Psoas muscle (tissue), 8 donors: Measurements from ENCODE around the gene RRM1. TPM values are rescaled to one million over a fixed set of nuclear protein-coding genes. Genes with fewer than 3 reads are reported as not detected.
"Not testable (repeated sequence)": the region's sequence is repeated elsewhere in the genome, so short reads cannot be mapped to it uniquely, and the experiment has no call there.

Source experiments
- ATAC-seq, 4 donors: fragments of 200-7000 bp; cut with Tn5 transposase; one replicate each; pipeline ENCODE4 v1.9.1; 2020; ENCODE audit warnings: moderate library complexity in 3 of 4, mild to moderate bottlenecking in 2 of 4
- DNase-seq, 2 donors: peaks; one replicate each; pipeline ENCODE4 v3.0.0-alpha.2; 2020
- H3K27ac ChIP-seq: fragments of 200-600 bp; one replicate; pipeline ENCODE4 v1.8.0; 2022
- H3K27me3 ChIP-seq, 3 donors: fragments of 200-600 bp in 1 of 3; one replicate each; pipeline versions ENCODE4 v1.6.1 to v1.8.0; 2013 to 2022; ENCODE audit warnings: low read length in 2 of 3, mild to moderate bottlenecking in 2 of 3, moderate library complexity in 1 of 3; ENCODE audit not compliant: insufficient read depth in 3 of 3
- H3K36me3 ChIP-seq, 2 donors: fragments of 200-600 bp in 1 of 2; one replicate each; pipeline versions ENCODE4 v1.6.1 to v1.8.0; 2013 to 2022; ENCODE audit warnings: low read depth in 1 of 2, mild to moderate bottlenecking in 1 of 2, moderate library complexity in 1 of 2; ENCODE audit not compliant: insufficient read depth in 1 of 2
- H3K4me1 ChIP-seq: fragments of 200-600 bp; one replicate; pipeline ENCODE4 v1.8.0; 2022
- H3K4me3 ChIP-seq: fragments of 200-600 bp; one replicate; pipeline ENCODE4 v1.8.0; 2022; ENCODE audit warnings: mild to moderate bottlenecking
- H3K9me3 ChIP-seq: fragments of 200-600 bp; one replicate; pipeline ENCODE4 v1.8.0; 2022
- WGBS, 3 donors: extraction: QIAGEN DNeasy Blood & Tissue Kit; methylation state at CpG; one replicate each; pipeline versions ENCODE4 v1.1.6 to v1.1.7; 2013; 5-methylcytosine and 5-hydroxymethylcytosine counted together
- intact Hi-C, 2 donors: fragments of 100-400 bp; cut with DNase I; formaldehyde crosslinking; loops; one replicate each; pipeline versions ENCODE4 v1.11.0 to v1.14.2; 2022
- polyA plus RNA-seq, 3 donors: library from polyadenylated mRNA; stranded (reverse); fragments of 200-250 nt; gene quantifications; one replicate each; pipeline ENCODE4 v1.2.3, GENCODE V29; 2013
- total RNA-seq, 4 donors: library from RNA; stranded (reverse); fragmentation: NEBNext Ultra II Directional in 2 of 4; extraction: Animal tissue kit (Norgen Biotek cat#: 25700) in 2 of 4; gene quantifications; one replicate each; pipeline versions ENCODE4 v1.2.1 to v1.2.4, GENCODE V29; 2021 to 2023
- TF ChIP-seq, protein P1 (sequence below): fragments of 200-600 bp; IDR thresholded peaks from one replicate; pipeline ENCODE4 v1.8.0; 2022; ENCODE audit warnings: antibody characterized with exemption
- donor health status: healthy with polysubstance abuse.
- donor health status: DM: no; HTN: no; CAD: no; lungs with moderate emphysema.
- donor health status: Bipolar disorder and iron deficiency.
- donor health status: healthy.
- donor health status: DM: yes; HTN: yes; CAD: no.
- donor health status: DM: no; HTN: no; CAD: no.
- donor health status: DM: no; HTN: no; CAD: no.
- donor health status: DM: yes; HTN: yes; CAD: no.

The RRM1 gene
- total and polyA plus RNA-seq, 7 donors: 11.3 to 45.8 (median 31.0) TPM

DNA sequence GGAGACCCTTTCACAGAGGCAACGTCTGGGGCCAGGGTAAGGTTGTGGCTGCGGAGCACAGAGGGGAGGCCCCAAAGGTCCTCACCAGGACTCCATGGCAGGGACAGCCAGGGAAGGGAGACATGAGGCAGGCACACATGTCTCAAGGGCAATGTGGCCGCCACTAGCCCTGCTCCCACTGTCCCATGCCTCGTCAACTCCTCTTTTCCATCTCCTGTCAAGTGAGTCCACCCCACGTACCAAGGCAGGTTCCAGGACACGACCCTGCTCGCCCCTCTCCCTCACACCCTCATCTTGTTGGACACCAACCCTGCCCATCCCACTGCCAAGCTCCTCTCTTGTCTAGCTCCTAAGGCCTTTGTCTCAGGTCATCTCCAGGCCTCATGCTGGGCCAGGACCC lies 73.2 kb downstream of the RRM1 start:
- TF ChIP-seq, protein P1, sequence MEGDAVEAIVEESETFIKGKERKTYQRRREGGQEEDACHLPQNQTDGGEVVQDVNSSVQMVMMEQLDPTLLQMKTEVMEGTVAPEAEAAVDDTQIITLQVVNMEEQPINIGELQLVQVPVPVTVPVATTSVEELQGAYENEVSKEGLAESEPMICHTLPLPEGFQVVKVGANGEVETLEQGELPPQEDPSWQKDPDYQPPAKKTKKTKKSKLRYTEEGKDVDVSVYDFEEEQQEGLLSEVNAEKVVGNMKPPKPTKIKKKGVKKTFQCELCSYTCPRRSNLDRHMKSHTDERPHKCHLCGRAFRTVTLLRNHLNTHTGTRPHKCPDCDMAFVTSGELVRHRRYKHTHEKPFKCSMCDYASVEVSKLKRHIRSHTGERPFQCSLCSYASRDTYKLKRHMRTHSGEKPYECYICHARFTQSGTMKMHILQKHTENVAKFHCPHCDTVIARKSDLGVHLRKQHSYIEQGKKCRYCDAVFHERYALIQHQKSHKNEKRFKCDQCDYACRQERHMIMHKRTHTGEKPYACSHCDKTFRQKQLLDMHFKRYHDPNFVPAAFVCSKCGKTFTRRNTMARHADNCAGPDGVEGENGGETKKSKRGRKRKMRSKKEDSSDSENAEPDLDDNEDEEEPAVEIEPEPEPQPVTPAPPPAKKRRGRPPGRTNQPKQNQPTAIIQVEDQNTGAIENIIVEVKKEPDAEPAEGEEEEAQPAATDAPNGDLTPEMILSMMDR: no peak
- DNase-seq (no peak), ATAC-seq (no peak)
- Histone ChIP-seq H3K36me3 (no peaks in the 10 kb centered on the region), H3K27me3 (no peaks in the 10 kb centered on the region), H3K9me3 (no peaks in the 10 kb centered on the region), H3K27ac (no peak overlapping the region), H3K4me3 (no peak overlapping the region), H3K4me1 (no peaks in the 10 kb centered on the region)
- intact Hi-C loops: no loop called here
- WGBS, 3 donors: 72 to 84% (median 80%) methylated on average over 6 to 7 of the region's 7 CpGs

DNA sequence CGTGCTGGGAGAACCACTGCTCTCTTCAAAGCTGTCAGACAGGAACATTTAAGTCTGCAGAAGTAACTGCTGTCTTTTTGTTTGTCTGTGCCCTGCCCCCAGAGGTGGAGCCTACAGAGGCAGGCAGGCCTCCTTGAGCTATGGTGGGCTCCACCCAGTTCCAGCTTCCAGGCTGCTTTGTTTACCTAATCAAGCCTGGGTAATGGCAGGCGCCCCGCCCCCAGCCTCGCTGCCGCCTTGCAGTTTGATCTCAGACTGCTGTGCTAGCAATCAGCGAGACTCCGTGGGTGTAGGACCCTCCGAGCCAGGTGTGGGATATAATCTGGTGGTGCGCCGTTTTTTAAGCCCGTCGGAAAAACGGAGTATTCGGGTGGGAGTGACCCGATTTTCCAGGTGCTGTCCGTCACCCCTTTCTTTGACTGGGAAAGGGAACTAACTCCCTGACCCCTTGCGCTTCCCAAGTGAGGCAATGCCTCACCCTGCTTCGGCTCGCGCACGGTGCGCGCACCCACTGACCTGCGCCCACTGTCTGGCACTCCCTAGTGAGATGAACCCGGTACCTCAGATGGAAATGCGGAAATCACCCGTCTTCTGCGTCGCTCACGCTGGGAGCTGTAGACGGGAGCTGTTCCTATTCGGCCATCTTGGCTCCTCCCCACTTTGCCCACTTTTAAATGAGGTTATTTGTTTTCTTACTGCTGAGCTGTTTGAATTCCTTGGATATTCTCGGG lies 81.2 kb downstream of the RRM1 start:
- ATAC-seq, H3K4me3 ChIP-seq: not testable (repeated sequence)
- 75 to 82% (median 76%) methylated on average over 19 to 25 of the region's 33 CpGs for WGBS, 3 donors

DNA sequence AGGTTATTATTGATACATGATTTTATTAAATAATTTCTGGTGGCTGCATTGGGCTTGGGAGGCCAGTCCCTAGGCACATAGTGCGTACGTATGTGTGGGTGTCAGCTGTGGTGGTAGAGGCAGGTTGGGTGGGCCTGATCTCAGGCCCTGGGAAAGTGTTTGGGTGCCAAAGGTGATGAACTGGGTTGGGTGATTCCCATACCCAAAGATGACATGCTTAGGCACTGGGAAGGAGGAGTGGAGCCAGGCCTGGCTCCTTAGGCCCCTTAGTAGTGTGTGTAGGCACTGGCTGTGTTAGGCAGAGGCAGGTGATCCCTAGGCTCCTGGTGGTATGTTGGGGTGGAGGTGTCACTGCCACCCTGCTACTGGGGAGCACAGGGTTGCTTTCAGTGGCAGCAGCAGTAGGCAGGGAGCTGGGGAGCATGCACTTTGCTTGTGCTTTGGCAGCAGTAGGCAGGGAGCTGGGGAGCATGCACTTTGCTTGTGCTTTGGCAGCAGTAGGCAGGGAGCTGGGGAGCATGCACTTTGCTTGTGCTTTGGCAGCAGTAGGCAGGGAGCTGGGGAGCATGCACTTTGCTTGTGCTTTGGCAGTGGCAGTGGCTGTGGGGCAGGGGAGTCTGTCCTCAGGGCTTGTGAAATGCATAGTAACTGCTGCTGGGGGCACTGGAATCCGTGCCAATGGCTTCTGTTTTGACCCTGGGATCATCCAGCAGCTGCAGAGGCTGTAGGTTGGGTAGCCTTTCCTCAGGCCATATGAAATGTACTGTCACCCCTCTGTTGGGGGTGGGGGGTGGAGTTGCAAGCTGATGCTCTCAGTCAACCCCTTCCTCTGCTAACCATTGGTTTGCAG lies 84.4 kb downstream of the RRM1 start:
- WGBS, 3 donors: 61 to 65% (median 65%) methylated on average over 3 of the region's 3 CpGs
- DNase-seq: no peak
- TF ChIP-seq, protein P1: no peak
- no peaks in the 10 kb centered on the region for H3K27me3 ChIP-seq
- H3K4me3 ChIP-seq: no peak overlapping the region
- no peaks in the 10 kb centered on the region for H3K36me3 ChIP-seq
- H3K9me3 ChIP-seq: no peaks in the 10 kb centered on the region
- no peaks in the 10 kb centered on the region for H3K4me1 ChIP-seq
- no peak overlapping the region for H3K27ac ChIP-seq
- intact Hi-C loops: no loop called here
- no peak for ATAC-seq

More for the DNA sequence above, 81.2 kb downstream of the RRM1 start:
- intact Hi-C loops, H3K4me1 ChIP-seq, H3K27ac ChIP-seq, DNase-seq, H3K36me3 ChIP-seq, H3K27me3 ChIP-seq, H3K9me3 ChIP-seq: not testable (repeated sequence)

DNA sequence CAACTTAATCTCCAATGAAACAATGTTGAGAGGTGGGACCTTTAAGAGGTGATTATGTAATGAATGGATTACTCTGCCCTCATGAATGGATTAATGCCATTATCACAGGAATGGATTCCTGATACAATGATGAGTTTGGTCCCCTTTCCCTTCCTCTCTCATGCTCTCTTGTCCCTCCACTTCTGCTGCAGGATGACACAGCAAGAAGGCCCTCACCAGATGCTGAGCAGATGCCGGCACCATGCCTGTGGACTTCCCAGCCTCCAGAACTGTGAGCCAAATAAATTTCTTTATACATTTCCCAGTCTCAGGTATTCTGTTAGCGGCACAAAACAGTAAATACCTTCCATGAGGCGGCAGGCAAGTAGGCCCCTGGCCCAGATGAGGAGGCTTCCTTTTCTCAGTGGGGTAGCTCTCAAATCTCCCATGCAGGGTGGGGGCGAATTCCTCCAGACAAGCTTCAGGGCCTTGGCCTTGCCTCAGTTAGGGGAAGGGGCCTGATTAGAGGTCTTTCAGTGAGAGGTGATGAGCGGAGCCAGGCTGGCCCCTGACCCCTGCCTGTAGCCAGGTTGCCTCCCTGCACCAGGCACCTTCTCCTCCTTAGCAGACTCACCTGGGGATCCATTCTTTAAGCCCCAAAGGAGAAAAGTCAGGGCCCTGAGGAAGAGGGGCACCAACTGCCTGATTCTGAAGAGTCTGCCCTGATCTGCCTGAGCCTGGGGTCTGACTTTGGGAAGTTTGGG lies 86.0 kb downstream of the RRM1 start:
- no peaks in the 10 kb centered on the region for H3K4me1 ChIP-seq
- no peaks in the 10 kb centered on the region for H3K9me3 ChIP-seq
- H3K27ac ChIP-seq: no peak overlapping the region
- H3K36me3 ChIP-seq: no peaks in the 10 kb centered on the region
- DNase-seq (no peak), ATAC-seq (no peak)
- intact Hi-C loops: loop anchor here in 1 of 2 donors (10.0 kb wide), 1 partner anchor 824 kb away; no protein-coding TSS in a partner anchor
- H3K27me3 ChIP-seq: no peaks in the 10 kb centered on the region
- H3K4me3 ChIP-seq: no peak overlapping the region
- TF ChIP-seq, protein P1: no peak
- WGBS, 3 donors: 96 to 98% (median 96%) methylated on average over 5 of the region's 5 CpGs
